ENCODE data around the gene TACC2. TPM values are rescaled to one million over a fixed set of nuclear protein-coding genes. Genes with fewer than 3 reads are reported as not detected.

The TACC2 gene
- total RNA-seq, 1 donor from 2014 or later, result 22.0 TPM

DNA sequence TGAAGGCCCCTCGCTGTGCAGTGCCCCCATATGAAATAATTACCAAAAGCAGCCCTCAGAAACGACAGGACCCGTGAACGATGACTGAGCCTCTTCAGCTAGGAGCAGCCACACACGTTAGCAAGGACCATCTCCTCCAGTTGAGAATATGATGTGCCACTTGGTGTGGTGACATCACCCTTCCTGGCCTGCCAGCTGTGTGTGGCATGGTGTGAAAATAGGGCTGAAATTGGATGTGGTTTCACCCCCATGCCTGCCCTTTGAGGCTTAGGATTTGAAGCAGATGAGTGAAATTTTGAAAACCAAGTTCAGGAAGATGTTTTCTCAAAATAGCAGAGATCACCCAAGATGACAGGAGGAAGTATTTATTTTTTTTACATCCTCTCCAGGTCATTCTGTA lies 233.0 kb downstream of the TACC2 start:
- Mint-ChIP-seq H3K27ac (ENCODE audit: unreplicated experiment) (no peak overlapping the region), H3K36me3 (ENCODE audit: low read depth, unreplicated experiment) (peaks cover 9% of the 10 kb centered on the region)
- H3K4me1 ChIP-seq (ENCODE audit: insufficient read depth, low read length), result no peaks in the 10 kb centered on the region

DNA sequence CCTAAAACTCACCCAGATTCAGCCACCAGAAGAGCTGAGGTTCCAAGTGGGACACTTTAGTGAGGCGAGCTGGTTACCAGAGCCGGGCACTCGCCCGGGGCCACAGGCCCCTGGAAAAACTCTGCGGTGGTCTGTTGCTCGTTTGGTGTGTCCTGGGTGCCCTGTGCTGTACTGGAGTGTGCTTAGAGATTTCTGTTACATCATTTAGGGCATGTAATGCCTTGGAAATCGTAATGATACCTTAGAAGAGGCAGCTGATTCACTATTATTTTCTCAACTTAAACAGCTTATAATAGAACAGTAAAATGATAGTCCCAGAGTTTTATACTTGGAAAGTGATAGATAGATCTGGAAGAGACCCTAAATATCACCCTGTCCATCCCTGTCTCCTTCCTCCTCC lies 233.7 kb downstream of the TACC2 start:
- Histone ChIP-seq H4K20me1 (ENCODE audit: insufficient read depth, low read length) (no peaks in the 10 kb centered on the region), H3K36me3 (ENCODE audit: insufficient read depth, low read length) (peaks cover 15% of the 10 kb centered on the region), H2AFZ (ENCODE audit: low read depth, low read length) (no peak overlapping the region), H3K9ac (ENCODE audit: low read length) (no peak overlapping the region), H3K27me3 (ENCODE audit: insufficient read depth, low read length) (no peaks in the 10 kb centered on the region), H3K4me2 (ENCODE audit: low read length) (no peak overlapping the region), H3K4me1 (ENCODE audit: insufficient read depth, low read length) (no peaks in the 10 kb centered on the region), H3K27ac (ENCODE audit: low read depth, low read length) (no peak overlapping the region), H3K9me3 (ENCODE audit: insufficient read depth, low read depth, low read length) (no peaks in the 10 kb centered on the region), H3K4me3 (ENCODE audit: insufficient read depth, low read depth, low read length) (no peak overlapping the region), H3K79me2 (ENCODE audit: insufficient read depth, low read length) (no peaks in the 10 kb centered on the region)
- Mint-ChIP-seq H3K27me3 (ENCODE audit: low read depth, unreplicated experiment) (no peaks in the 10 kb centered on the region), H3K4me1 (ENCODE audit: low read depth, unreplicated experiment) (no peaks in the 10 kb centered on the region), H3K27ac (ENCODE audit: unreplicated experiment) (no peak overlapping the region), H3K36me3 (ENCODE audit: low read depth, unreplicated experiment) (peaks cover 8% of the 10 kb centered on the region), H3K4me3 (ENCODE audit: unreplicated experiment) (no peak overlapping the region), H3K9me3 (ENCODE audit: unreplicated experiment) (no peaks in the 10 kb centered on the region)
- no peak for TF ChIP-seq EZH2 (IDR thresholded peaks at IDR 0.05; ENCODE audit: insufficient read depth, low read length)
- TF ChIP-seq, protein P1, sequence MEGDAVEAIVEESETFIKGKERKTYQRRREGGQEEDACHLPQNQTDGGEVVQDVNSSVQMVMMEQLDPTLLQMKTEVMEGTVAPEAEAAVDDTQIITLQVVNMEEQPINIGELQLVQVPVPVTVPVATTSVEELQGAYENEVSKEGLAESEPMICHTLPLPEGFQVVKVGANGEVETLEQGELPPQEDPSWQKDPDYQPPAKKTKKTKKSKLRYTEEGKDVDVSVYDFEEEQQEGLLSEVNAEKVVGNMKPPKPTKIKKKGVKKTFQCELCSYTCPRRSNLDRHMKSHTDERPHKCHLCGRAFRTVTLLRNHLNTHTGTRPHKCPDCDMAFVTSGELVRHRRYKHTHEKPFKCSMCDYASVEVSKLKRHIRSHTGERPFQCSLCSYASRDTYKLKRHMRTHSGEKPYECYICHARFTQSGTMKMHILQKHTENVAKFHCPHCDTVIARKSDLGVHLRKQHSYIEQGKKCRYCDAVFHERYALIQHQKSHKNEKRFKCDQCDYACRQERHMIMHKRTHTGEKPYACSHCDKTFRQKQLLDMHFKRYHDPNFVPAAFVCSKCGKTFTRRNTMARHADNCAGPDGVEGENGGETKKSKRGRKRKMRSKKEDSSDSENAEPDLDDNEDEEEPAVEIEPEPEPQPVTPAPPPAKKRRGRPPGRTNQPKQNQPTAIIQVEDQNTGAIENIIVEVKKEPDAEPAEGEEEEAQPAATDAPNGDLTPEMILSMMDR (IDR thresholded peaks at IDR 0.05; ENCODE audit: insufficient read depth, low read depth, low read length), result no peak
- DNase-seq (ENCODE audit: low read depth) (no peak), FAIRE-seq (no peak)

More for the DNA sequence above, 233.0 kb downstream of the TACC2 start:
- no peak for FAIRE-seq
- no peaks in the 10 kb centered on the region for H4K20me1 ChIP-seq (ENCODE audit: insufficient read depth, low read length)
- no peaks in the 10 kb centered on the region for H3K27me3 ChIP-seq (ENCODE audit: insufficient read depth, low read length)
- Mint-ChIP-seq H3K4me3 (ENCODE audit: unreplicated experiment) (no peak overlapping the region), H3K27me3 (ENCODE audit: low read depth, unreplicated experiment) (no peaks in the 10 kb centered on the region), H3K9me3 (ENCODE audit: unreplicated experiment) (no peaks in the 10 kb centered on the region), H3K4me1 (ENCODE audit: low read depth, unreplicated experiment) (no peaks in the 10 kb centered on the region)
- no peak overlapping the region for H3K4me3 ChIP-seq (ENCODE audit: insufficient read depth, low read depth, low read length)
- H3K4me2 ChIP-seq (ENCODE audit: low read length), result no peak overlapping the region
- H3K79me2 ChIP-seq (ENCODE audit: insufficient read depth, low read length), result no peaks in the 10 kb centered on the region
- H3K36me3 ChIP-seq (ENCODE audit: insufficient read depth, low read length), result peaks cover 15% of the 10 kb centered on the region
- H3K27ac ChIP-seq (ENCODE audit: low read depth, low read length), result no peak overlapping the region
- TF ChIP-seq, protein P1 (IDR thresholded peaks at IDR 0.05; ENCODE audit: insufficient read depth, low read depth, low read length), result no peak
- TF ChIP-seq EZH2 (IDR thresholded peaks at IDR 0.05; ENCODE audit: insufficient read depth, low read length), result no peak
- no peak for DNase-seq (ENCODE audit: low read depth)
- H3K9ac ChIP-seq (ENCODE audit: low read length), result no peak overlapping the region
- H3K9me3 ChIP-seq (ENCODE audit: insufficient read depth, low read depth, low read length), result no peaks in the 10 kb centered on the region
- no peak overlapping the region for H2AFZ ChIP-seq (ENCODE audit: low read depth, low read length)

DNA sequence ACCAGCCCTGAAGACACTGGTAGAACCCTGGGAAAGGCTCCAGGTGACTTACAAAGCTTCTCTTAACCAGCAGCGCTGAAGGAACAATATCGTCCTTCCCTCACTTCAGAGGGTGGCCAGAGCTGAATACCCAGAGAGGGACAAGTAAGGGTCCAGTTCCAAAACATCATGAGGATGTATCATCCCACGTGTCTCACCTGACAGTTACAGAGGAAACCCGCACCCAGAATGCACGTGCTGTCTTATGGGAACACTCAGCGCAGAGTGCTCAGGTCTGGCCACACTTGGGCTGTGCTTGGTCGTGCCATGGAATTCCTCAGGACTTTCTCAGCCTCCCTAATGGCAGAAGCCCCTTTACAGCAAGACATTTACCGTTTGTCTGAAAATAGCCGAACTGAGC lies 235.2 kb downstream of the TACC2 start:
- no peak for TF ChIP-seq EZH2 (IDR thresholded peaks at IDR 0.05; ENCODE audit: insufficient read depth, low read length)
- TF ChIP-seq, protein P1 (IDR thresholded peaks at IDR 0.05; ENCODE audit: insufficient read depth, low read depth, low read length), result no peak
- Mint-ChIP-seq H3K4me3 (ENCODE audit: unreplicated experiment) (no peak overlapping the region), H3K9me3 (ENCODE audit: unreplicated experiment) (no peaks in the 10 kb centered on the region), H3K36me3 (ENCODE audit: low read depth, unreplicated experiment) (peaks cover 10% of the 10 kb centered on the region), H3K4me1 (ENCODE audit: low read depth, unreplicated experiment) (no peaks in the 10 kb centered on the region), H3K27ac (ENCODE audit: unreplicated experiment) (no peak overlapping the region), H3K27me3 (ENCODE audit: low read depth, unreplicated experiment) (no peaks in the 10 kb centered on the region)
- FAIRE-seq (no peak), DNase-seq (ENCODE audit: low read depth) (no peak)
- H4K20me1 ChIP-seq (ENCODE audit: insufficient read depth, low read length), result no peaks in the 10 kb centered on the region
- no peak overlapping the region for H3K4me3 ChIP-seq (ENCODE audit: insufficient read depth, low read depth, low read length)
- peaks cover 24% of the 10 kb centered on the region for H3K36me3 ChIP-seq (ENCODE audit: insufficient read depth, low read length)
- no peak overlapping the region for H2AFZ ChIP-seq (ENCODE audit: low read depth, low read length)
- no peaks in the 10 kb centered on the region for H3K27me3 ChIP-seq (ENCODE audit: insufficient read depth, low read length)
- no peak overlapping the region for H3K9ac ChIP-seq (ENCODE audit: low read length)
- no peaks in the 10 kb centered on the region for H3K4me1 ChIP-seq (ENCODE audit: insufficient read depth, low read length)
- H3K9me3 ChIP-seq (ENCODE audit: insufficient read depth, low read depth, low read length), result no peaks in the 10 kb centered on the region
- H3K79me2 ChIP-seq (ENCODE audit: insufficient read depth, low read length), result no peaks in the 10 kb centered on the region
- H3K27ac ChIP-seq (ENCODE audit: low read depth, low read length), result no peak overlapping the region
- H3K4me2 ChIP-seq (ENCODE audit: low read length), result no peak overlapping the region

Measured in astrocyte (in vitro differentiated cells and primary cell).